ENCODE data around the gene CD2AP. TPM values are rescaled to one million over a fixed set of nuclear protein-coding genes. Genes with fewer than 3 reads are reported as not detected.

CD2AP gene
- total RNA-seq, 1 experiment from 2014 or later, result 43.8 TPM

DNA sequence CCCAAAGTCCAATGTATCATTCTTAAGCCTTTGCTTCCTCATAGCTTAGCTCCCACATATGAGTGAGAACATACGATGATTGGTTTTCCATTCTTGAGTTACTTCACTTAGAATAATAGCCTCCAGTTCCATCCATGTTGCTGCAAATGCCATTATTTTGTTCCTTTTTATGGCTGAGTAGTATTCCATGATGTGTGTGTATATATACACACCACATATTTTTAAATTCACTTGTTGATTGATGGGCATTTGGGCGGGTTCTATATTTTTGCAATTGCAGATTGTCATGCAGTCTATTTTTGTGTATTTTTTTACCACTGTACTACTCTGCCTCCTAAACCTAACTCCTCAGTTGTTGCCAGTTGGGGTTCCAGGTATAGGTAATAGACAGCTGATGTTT lies 74.7 kb downstream of the CD2AP start:
- POLR2A ChIA-PET, result no interaction called here
- Histone ChIP-seq H3K27ac (ENCODE audit: low read depth, low read length) (no peak overlapping the region), H3K36me3 (ENCODE audit: control insufficient read depth in 1 of 2, insufficient read depth in 2 of 2, low read length in 2 of 2) (no peaks in the 10 kb centered on the region), H3K9me3 (ENCODE audit: control insufficient read depth in 1 of 2, insufficient read depth in 1 of 2, low read depth in 1 of 2, low read length in 2 of 2) (no peaks in the 10 kb centered on the region; a peak in 1 of 4 replicates), H3K9ac (ENCODE audit: low read length) (no peak overlapping the region), H3K27me3 (ENCODE audit: insufficient read depth, low read length) (no peaks in the 10 kb centered on the region), H3K79me2 (ENCODE audit: insufficient read depth, low read length) (peaks cover 26% of the 10 kb centered on the region; the same call in 1 of the 2 replicates), H4K20me1 (ENCODE audit: insufficient read depth) (no peaks in the 10 kb centered on the region), H3K4me3 (replicated peaks in 1 of 2; ENCODE audit: low read depth in 1 of 2, low read length in 2 of 2) (no peak overlapping the region), H2AFZ (ENCODE audit: low read depth, low read length, poor library complexity, severe bottlenecking) (no peak overlapping the region), H3K9me2 (ENCODE audit: insufficient read depth) (no peaks in the 10 kb centered on the region), H3K4me1 (ENCODE audit: control insufficient read depth in 1 of 2, insufficient read depth in 2 of 2, low read length in 2 of 2) (no peaks in the 10 kb centered on the region), H3K4me2 (ENCODE audit: low read length) (no peak overlapping the region)
- BruUV-seq (replicated peaks), result no TSS peak
- TF ChIP-seq CBX3 (IDR thresholded peaks at IDR 0.05; ENCODE audit: low read depth) (no peak), JUND (IDR thresholded peaks at IDR 0.05) (no peak), ELF1 (IDR thresholded peaks at IDR 0.05; ENCODE audit: borderline replicate concordance, low read depth) (no peak), POLR2AphosphoS5 (IDR thresholded peaks at IDR 0.05; ENCODE audit: low read depth, low read length) (no peak), EZH2 (IDR thresholded peaks at IDR 0.05) (no peak), YY1 (IDR thresholded peaks at IDR 0.05; ENCODE audit: extremely low read depth, insufficient replicate concordance, low read depth, low read length) (no peak), SP1 (IDR thresholded peaks at IDR 0.05; ENCODE audit: low read depth) (no peak), CEBPB (IDR thresholded peaks at IDR 0.05; ENCODE audit: low read depth) (no peak), EGR1 (IDR thresholded peaks at IDR 0.05; ENCODE audit: low read depth) (no peak), TCF7L2 (IDR thresholded peaks at IDR 0.05; ENCODE audit: borderline replicate concordance, extremely low read depth, insufficient read depth, insufficient read length) (no peak), ZFX (IDR thresholded peaks at IDR 0.05) (no peak), REST (IDR thresholded peaks at IDR 0.05; ENCODE audit: low read depth) (no peak), POLR2A (IDR thresholded peaks at IDR 0.05; ENCODE audit: borderline replicate concordance, extremely low read depth, insufficient read depth, insufficient read length) (no peak), RAD21 (IDR thresholded peaks at IDR 0.05; ENCODE audit: low read depth) (no peak), ZBTB33 (IDR thresholded peaks at IDR 0.05; ENCODE audit: extremely low read depth, insufficient replicate concordance, low read length) (no peak), CTCF (IDR thresholded peaks at IDR 0.05 in 2 of 3, conservative IDR thresholded peaks at IDR 0.05 in 1 of 3; ENCODE audit: borderline replicate concordance in 1 of 3, insufficient read depth in 1 of 3, low read depth in 2 of 3, low read length in 2 of 3) (no peak)
- TF ChIP-seq, protein P1, sequence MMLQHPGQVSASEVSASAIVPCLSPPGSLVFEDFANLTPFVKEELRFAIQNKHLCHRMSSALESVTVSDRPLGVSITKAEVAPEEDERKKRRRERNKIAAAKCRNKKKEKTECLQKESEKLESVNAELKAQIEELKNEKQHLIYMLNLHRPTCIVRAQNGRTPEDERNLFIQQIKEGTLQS (IDR thresholded peaks at IDR 0.05), result no peak
- ATAC-seq, result no peak
- no peak for DNase-seq (ENCODE audit: low read depth, low spot score)
- CTCF ChIA-PET, result no interaction called here
- RAD21 ChIA-PET (ENCODE audit: low non-redundant PET in 1 of 2, low total read pairs in 2 of 2, uncharacterized antibody in 2 of 2, unreplicated experiment in 2 of 2), result no interaction called here
- intact Hi-C loops (cut with micrococcal nuclease), result no loop called here
